Motor neuron (in vitro differentiated cells): ENCODE measurements around the gene SDK2. TPM values are rescaled to one million over a fixed set of nuclear protein-coding genes. Genes with fewer than 3 reads are reported as not detected.

Experiments used
- ATAC-seq, 8 experiments: fragments of 200-7000 bp; cut with Tn5 transposase; replicated peaks in 6 of 8; 2 replicates each; pipeline ENCODE4 v1.8.0; 2021; ENCODE audit warnings: mild to moderate bottlenecking in 8 of 8, moderate library complexity in 8 of 8
- H3K27ac ChIP-seq, 2 donors: fragments of 250-450 bp; sonication (Bioruptor Pico); 2 replicates each; pipeline ENCODE4 v1.9.0; 2021; ENCODE audit warnings: antibody characterized with exemption in 2 of 2, mild to moderate bottlenecking in 2 of 2, moderate library complexity in 1 of 2
- H3K4me1 ChIP-seq, 2 donors: fragments of 250-450 bp; sonication (Bioruptor Pico); replicated peaks in 1 of 2; 2 replicates each; pipeline ENCODE4 v1.6.1; 2021; ENCODE audit warnings: antibody characterized with exemption in 2 of 2, mild to moderate bottlenecking in 2 of 2, moderate library complexity in 1 of 2
- H3K4me3 ChIP-seq, 5 donors: fragments of 250-450 bp; sonication (Bioruptor Pico); 2 replicates each; pipeline ENCODE4 v1.9.0; 2021; ENCODE audit warnings: antibody characterized with exemption in 5 of 5, mild to moderate bottlenecking in 5 of 5, moderate library complexity in 4 of 5
- WGBS, 10 experiments: fragments of 450-650 bp; shearing (Covaris generic); methylation state at CpG; one replicate each; pipeline ENCODE4 v1.0.0; 2022; 5-methylcytosine and 5-hydroxymethylcytosine counted together
- in situ Hi-C, 9 experiments: fragments of 400-800 bp; cut with MboI; loops; one replicate each; pipeline ENCODE4 v1.15.0; 2021; ENCODE audit warnings: low sequenced_read_pairs in 9 of 9, low pct_unique_long_range_greater_than_20kb in 2 of 9; ENCODE audit not compliant: unreplicated experiment in 9 of 9
- total RNA-seq, 8 experiments: library from RNA; unstranded; fragments of 300-600 nt; gene quantifications; 2 replicates each; pipeline versions ENCODE4 v1.2.3 to v1.2.4, GENCODE V29; 2022

SDK2 gene
- total RNA-seq, 8 experiments from 2014 or later = 0.59 to 22.0 (median 10.7) TPM

DNA sequence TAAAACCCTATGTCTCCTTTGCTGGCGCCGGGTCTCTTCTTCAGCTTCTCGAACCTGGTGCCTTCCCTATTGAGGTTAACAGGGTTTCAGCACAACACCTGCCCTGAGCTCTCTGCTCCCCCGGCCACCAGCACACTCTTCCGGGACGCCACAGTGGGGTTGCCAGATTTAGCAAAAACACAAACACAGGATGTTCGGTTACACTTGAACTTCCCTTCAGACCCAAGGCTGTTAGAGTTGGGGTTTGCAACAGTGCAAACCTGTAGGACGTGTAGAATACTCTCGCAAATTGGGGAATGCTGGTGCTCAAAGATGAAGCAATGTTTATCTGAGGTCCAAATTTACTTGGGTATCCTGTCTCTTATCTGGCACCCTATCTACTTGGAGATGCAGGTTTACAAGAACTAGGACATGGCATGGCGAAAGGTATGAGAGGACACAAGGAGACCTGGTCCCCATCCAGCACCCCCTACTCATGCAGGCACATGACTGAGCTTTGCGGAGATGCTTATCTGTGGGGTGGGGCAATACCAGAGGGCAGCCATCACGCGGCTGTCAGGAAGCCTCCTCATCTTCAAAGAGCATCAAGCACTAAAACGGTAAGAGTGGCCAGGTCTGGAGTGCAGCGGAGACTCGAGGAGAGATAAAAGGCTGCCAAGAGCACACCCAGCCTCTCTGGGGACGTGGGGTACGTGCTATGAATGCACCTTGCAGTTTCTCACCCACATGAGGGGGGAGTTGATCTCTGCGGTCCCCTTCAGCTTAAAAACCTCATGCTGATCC, 52.8 kb downstream of the SDK2 start:
- no peak overlapping the region for H3K27ac ChIP-seq
- peaks cover 44 to 68% of the 10 kb centered on the region in 2 donors for H3K4me1 ChIP-seq
- H3K4me3 ChIP-seq = no peak overlapping the region
- in situ Hi-C loops = loop anchor here in 2 of 9 experiments (25.0 kb wide), 2 partner anchors 104 to 596 kb away; no protein-coding TSS in a partner anchor
- 0 to 100% (median 80%) methylated on average over 1 to 10 of the region's 19 CpGs; no CpG with 5 or more reads in 2 of the 10 experiments for WGBS, 10 experiments
- ATAC-seq = no peak

DNA sequence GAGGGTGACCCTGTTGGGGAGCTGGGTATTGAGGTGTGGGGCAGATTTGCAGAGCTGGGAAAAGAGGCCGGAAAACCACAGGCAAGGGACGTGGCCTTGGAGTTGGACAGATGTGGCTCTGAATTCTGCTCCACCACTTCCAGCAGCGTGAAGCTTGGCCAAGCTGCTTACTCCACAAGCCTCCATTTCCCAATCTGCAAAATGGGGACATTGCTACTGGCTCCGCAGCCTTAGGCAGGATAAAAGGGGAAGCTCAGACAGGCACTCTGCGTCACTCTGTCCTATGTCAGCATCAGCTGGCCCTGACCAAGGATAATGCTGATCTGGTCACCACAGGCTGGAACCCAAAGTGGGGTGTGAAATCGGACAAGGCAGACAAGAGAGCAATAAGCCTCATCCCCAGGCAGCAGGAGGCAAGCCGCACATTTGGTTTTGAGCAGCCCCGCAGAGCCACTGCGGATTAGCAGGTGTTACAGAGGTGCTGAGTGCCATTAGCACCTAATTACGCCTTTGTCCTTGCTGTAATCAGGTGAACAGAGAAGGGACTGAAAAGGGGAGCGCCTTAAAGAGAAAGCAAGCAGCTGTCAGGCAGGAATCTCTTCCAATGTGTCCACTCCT, 54.8 kb downstream of the SDK2 start:
- peaks cover 55 to 66% of the 10 kb centered on the region in 2 donors for H3K4me1 ChIP-seq
- WGBS, 10 experiments = 42 to 100% (median 91%) methylated on average over 1 to 7 of the region's 11 CpGs; no CpG with 5 or more reads in 2 of the 10 experiments
- in situ Hi-C loops = loop anchor here in 2 of 9 experiments (25.0 kb wide), 2 partner anchors 102 to 598 kb away; no protein-coding TSS in a partner anchor
- no peak overlapping the region for H3K4me3 ChIP-seq
- no peak for ATAC-seq
- H3K27ac ChIP-seq = peak overlapping the region; percentile 5 to 31

DNA sequence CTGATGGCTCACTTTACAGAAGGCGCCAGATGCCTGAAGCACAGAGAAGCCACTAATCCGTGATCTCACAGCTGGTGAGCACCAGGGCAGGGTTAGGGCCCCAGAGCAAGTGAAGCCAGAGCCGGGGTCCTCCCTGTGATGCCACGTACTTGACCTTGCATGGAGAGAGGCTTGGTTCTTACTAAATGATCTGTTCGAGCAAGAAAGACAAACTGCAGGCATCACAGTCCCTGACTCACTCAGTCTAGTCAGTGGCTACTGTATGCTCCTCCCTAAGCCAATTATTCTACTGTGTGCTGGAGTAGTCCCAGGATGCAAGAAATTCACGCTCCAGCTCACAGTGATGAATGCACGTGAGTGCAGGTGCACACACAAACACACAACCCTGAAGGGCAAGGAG, 55.4 kb downstream of the SDK2 start:
- ATAC-seq = peak; percentile 16 to 86 (median 76)
- WGBS, 10 experiments = 38 to 83% (median 59%) methylated on average over 1 to 6 of the region's 7 CpGs; no CpG with 5 or more reads in 4 of the 10 experiments
- H3K4me3 ChIP-seq = no peak overlapping the region
- in situ Hi-C loops = loop anchor here in 2 of 9 experiments (25.0 kb wide), 2 partner anchors 102 to 598 kb away; no protein-coding TSS in a partner anchor
- H3K4me1 ChIP-seq = peaks cover 57 to 60% of the 10 kb centered on the region in 2 donors
- peak overlapping the region; percentile 31 to 40 for H3K27ac ChIP-seq

DNA sequence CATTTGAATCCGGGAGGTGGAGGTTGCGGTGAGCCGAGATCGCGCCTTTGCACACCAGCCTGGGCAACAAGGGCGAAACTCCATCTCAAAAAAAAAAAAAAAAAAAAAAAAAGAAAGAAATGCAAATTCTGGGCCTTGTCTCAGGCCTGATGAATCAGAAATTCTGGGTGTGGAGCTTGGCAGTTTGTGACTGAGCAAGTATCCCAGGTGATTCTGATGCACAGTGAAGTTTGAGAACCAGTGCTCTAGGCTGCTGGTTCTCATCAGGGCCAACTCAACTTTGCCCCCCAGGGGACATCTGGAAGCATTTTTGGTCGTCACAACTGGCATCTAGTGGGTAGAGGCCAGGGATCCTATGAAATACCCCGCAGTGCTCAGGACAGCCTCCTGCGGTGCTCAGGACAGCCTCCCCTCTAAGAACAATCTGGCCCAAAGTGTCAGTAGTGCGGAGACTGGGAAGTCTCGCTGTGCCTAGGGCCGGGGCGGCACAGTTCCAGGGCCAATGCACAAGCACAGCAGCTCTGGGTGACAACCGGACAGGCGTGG, 55.9 kb downstream of the SDK2 start:
- in situ Hi-C loops = loop anchor here in 2 of 9 experiments (25.0 kb wide), 2 partner anchors 101 to 599 kb away; no protein-coding TSS in a partner anchor

DNA sequence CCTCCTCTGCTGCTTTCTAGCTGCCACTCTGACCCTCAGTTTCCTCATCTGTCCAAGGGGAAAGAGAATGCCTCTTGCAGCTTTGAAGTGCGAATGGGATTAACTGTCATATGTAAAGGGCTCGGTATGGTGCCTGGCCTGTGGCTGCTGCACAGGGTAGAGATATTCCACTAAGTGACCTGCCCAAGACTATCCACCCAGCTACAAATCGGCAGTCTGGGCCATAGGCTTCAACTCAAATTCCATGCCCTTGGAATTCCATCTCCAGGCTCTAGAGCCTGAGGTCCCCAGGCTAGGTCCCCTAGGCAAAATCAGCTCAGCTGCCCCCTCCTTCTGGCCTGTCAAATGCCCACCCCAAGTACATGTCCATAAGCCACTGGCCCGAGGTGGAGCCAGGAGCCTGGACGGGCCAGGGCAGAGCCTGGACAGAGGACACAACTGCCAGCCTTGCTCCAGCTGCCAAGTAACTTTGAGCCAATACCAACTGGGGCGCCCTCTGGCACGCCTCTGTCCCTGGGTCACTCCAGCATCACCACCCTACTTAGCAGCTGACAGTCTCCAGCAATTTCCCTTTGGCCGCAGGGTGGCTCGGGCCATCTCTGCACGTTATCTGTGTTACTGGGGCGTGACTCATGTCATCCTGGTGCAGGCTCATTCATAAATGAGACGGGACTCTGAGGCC, 57.2 kb downstream of the SDK2 start:
- H3K27ac ChIP-seq = no peak overlapping the region
- H3K4me1 ChIP-seq = peaks cover 48 to 51% of the 10 kb centered on the region in 2 donors
- peak in 7 of 8 experiments; percentile 32 to 71 (median 56) for ATAC-seq
- no peak overlapping the region for H3K4me3 ChIP-seq
- in situ Hi-C loops = loop anchor here in 2 of 9 experiments (25.0 kb wide), 2 partner anchors 100 to 600 kb away; no protein-coding TSS in a partner anchor
- WGBS, 10 experiments = 17 to 90% (median 63%) methylated on average over 1 to 8 of the region's 12 CpGs

More for the DNA sequence above, 55.9 kb downstream of the SDK2 start:
- H3K4me1 ChIP-seq = peaks cover 55 to 56% of the 10 kb centered on the region in 2 donors
- H3K27ac ChIP-seq = peak overlapping the region; percentile 31 to 40
- ATAC-seq = peak in 3 of 8 experiments; percentile 52 to 81 (median 81)
- 0 to 100% (median 90%) methylated on average over 1 to 6 of the region's 15 CpGs; no CpG with 5 or more reads in 1 of the 10 experiments for WGBS, 10 experiments
- no peak overlapping the region for H3K4me3 ChIP-seq

DNA sequence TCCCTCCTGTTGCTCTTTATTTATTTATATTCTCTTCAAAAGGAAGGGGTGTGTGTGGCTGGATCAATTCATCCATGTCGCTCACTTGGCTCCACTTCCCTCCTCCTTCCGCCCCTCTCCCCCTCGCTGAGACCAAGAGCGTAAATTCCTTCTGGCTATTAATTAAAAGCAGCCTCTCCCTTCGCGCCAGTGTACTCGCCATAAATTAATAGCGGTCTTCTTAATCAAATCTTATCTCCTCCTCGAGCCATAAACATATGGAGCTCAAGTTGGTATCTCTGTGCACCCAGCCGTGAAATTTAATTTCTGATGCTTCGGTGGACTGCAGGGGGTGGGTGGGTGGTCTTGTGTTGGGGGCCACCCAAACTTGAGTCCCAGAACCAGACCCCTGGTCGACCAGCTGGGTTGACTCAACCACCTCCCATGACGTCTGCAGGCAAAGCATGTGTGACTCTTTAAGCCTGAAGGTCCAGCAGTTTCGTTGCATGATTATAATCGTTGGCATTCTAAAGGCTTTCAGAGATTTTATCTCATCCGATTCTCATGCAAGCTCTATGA, 57.9 kb downstream of the SDK2 start:
- Histone ChIP-seq H3K4me3 (no peak overlapping the region), H3K27ac (no peak overlapping the region), H3K4me1 (peaks cover 47 to 52% of the 10 kb centered on the region in 2 donors)
- in situ Hi-C loops = loop anchor here in 2 of 9 experiments (25.0 kb wide), 2 partner anchors 99 to 601 kb away; no protein-coding TSS in a partner anchor
- peak in 3 of 8 experiments; percentile 3 to 28 (median 26) for ATAC-seq
- WGBS, 10 experiments = 13 to 92% (median 56%) methylated on average over 1 to 10 of the region's 16 CpGs; no CpG with 5 or more reads in 3 of the 10 experiments

DNA sequence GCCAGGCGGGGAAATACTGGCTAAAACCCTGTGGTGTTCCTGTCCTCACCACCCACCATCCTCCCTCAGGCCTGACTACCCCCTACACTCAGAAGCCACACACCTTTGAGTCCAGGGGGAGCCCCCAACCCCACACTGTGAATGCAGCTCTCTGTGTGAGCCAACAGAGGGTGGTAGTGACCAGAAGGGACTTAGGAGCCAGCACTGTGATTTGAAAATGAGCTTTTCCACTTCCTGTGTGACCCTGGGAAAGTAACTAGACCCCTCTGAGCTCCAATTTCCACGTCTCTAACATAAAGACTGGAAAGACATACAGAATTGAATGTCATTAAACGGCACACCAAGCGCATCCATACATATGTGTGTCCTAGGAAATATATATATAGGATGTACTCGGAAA, 58.7 kb downstream of the SDK2 start:
- Histone ChIP-seq H3K4me1 (peaks cover 48 to 54% of the 10 kb centered on the region in 2 donors), H3K27ac (no peak overlapping the region), H3K4me3 (no peak overlapping the region)
- in situ Hi-C loops = loop anchor here in 2 of 9 experiments (25.0 kb wide), 2 partner anchors 98 to 602 kb away; no protein-coding TSS in a partner anchor
- 25 to 100% (median 96%) methylated on average over 1 to 4 of the region's 5 CpGs; no CpG with 5 or more reads in 6 of the 10 experiments for WGBS, 10 experiments
- no peak for ATAC-seq

DNA sequence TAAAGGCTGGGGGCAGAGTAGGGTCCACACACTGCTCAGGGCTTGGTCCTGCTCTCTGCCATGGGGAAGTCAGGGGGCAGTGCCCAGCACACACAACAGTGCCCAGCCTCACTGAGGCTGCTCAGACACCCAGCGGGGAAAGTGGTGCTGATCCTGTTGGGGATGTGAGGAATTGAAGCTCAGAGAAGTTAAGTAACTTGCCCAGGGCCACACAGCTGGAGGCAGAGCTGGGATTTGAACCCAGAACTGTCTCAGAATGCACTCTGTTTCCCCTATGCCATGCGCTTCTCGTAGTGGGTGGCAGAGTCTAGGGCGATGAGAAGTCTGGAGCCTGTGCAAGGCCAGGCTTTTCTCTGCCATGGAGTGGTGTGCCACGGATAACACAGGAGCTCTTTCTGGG, 59.3 kb downstream of the SDK2 start:
- ATAC-seq = no peak
- Histone ChIP-seq H3K4me1 (peaks cover 47 to 51% of the 10 kb centered on the region in 2 donors), H3K4me3 (no peak overlapping the region), H3K27ac (peak overlapping the region in 1 of 2 donors; percentile 29)
- in situ Hi-C loops = loop anchor here in 2 of 9 experiments (25.0 kb wide), 2 partner anchors 98 to 602 kb away; no protein-coding TSS in a partner anchor
- 80 to 100% (median 92%) methylated on average over 1 to 2 of the region's 5 CpGs; no CpG with 5 or more reads in 5 of the 10 experiments for WGBS, 10 experiments

DNA sequence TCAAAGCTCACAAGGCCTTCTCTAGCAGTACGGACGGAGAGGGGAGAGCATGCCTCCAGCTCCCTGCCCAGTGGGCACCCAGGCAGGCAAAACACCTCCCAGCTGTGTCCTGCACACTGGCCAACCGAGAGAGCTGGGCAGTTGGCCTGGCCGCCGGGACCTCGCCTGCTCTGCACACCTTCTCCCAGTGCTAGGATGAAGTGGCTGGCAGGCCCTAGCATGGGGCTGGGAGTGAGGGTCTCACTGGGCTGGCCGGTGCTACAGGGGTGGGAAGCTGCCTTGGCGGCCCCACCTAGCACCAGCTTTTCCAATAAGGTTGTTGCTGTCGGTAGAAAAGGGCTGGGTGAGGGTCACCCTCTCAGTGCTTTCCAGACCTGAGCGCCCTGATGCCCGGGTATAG, 60.2 kb downstream of the SDK2 start:
- ATAC-seq = no peak
- in situ Hi-C loops = loop anchor here in 2 of 9 experiments (25.0 kb wide), 2 partner anchors 97 to 603 kb away; no protein-coding TSS in a partner anchor
- peaks cover 38 to 42% of the 10 kb centered on the region in 2 donors for H3K4me1 ChIP-seq
- no peak overlapping the region for H3K27ac ChIP-seq
- H3K4me3 ChIP-seq = no peak overlapping the region
- 60 to 100% (median 100%) methylated on average over 1 to 4 of the region's 11 CpGs; no CpG with 5 or more reads in 5 of the 10 experiments for WGBS, 10 experiments

DNA sequence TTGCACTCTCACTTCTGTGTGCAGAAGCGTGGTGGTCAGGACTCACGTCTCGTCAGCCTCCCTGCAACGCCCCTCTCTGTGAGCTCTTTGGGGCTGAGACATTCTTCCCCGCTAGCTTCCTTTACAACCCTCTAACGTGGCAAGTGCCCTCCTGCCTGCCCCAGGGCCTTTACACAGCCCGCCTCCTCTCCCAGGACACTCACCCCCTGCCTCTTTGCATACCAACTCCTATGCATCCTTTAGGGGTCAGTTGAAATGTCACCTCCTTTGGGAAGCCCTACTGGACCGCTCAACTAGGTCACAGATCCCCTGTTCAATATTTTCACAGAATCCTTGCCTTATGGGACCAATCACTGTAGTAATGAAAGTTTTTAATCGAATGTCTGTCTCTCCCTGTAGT, 61.4 kb downstream of the SDK2 start:
- no peak overlapping the region for H3K4me3 ChIP-seq
- peaks cover 30 to 34% of the 10 kb centered on the region in 2 donors for H3K4me1 ChIP-seq
- in situ Hi-C loops = loop anchor here in 2 of 9 experiments (25.0 kb wide), 2 partner anchors 96 to 604 kb away; no protein-coding TSS in a partner anchor
- ATAC-seq = no peak
- H3K27ac ChIP-seq = no peak overlapping the region
- WGBS, 10 experiments = 20 to 100% (median 78%) methylated on average over 1 to 7 of the region's 9 CpGs; no CpG with 5 or more reads in 1 of the 10 experiments

DNA sequence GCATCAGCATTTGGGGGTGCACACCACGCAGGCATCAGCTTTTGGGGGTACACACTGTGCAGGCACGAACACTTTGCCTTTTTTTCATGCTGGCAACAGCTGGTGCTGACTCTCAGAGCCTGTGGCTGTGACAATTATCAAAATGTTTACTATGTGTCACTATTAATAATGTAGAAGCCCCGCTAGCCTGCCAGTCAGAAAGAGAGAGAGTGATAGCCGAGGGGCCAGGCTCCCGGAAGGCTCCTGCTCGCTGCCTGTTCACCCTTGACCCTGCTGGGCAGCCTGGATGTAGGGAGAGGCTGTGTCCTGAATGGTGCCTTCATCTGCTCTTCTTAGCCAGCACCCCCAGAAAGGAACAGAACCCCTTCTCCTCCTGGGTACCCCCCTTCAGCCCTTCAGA, 61.9 kb downstream of the SDK2 start:
- WGBS, 10 experiments = 20 to 100% (median 80%) methylated on average over 1 of the region's 6 CpGs; no CpG with 5 or more reads in 7 of the 10 experiments
- H3K4me3 ChIP-seq = no peak overlapping the region
- H3K27ac ChIP-seq = no peak overlapping the region
- peak in 1 of 8 experiments; percentile 24 for ATAC-seq
- in situ Hi-C loops = loop anchor here in 2 of 9 experiments (25.0 kb wide), 2 partner anchors 95 to 605 kb away; no protein-coding TSS in a partner anchor
- H3K4me1 ChIP-seq = peaks cover 26 to 29% of the 10 kb centered on the region in 2 donors
